H1 (cell line): ENCODE measurements around the gene SOX13. TPM values are rescaled to one million over a fixed set of nuclear protein-coding genes. Genes with fewer than 3 reads are reported as not detected.

ENCODE experiments used
- CTCF ChIA-PET: fragments of 300-600 bp; sonication (Branson Sonifier 250); formaldehyde crosslinking; loops from one replicate; lab custom pipeline; 2021; ENCODE audit not compliant: partially characterized antibody; lab: Charles Lee
- POLR2A ChIA-PET: fragments of 300-600 bp; sonication (Branson Sonifier 250); formaldehyde crosslinking; loops from one replicate; lab custom pipeline; 2021; ENCODE audit warnings: inconsistent platforms; ENCODE audit not compliant: partially characterized antibody; lab: Charles Lee
- DNase-seq, 2 experiments: peaks; one replicate each; pipeline versions ENCODE4 v3.0.0 to v3.0.0-alpha.2; 2010 to 2022; ENCODE audit warnings: low spot score in 2 of 2, low read depth in 1 of 2, mixed read lengths in 1 of 2
- FAIRE-seq: peaks from 2 replicates; lab custom pipeline; 2011; peaks lifted over from hg19 to GRCh38; lab: Jason Lieb, UNC
- H2AFZ ChIP-seq: 2 replicates; pipeline ENCODE4 v1.8.1; 2012; ENCODE audit warnings: low read length, inconsistent platforms
- H2AK5ac ChIP-seq: 2 replicates; pipeline ENCODE4 v1.6.1; 2013; ENCODE audit warnings: low read depth, low read length
- H2BK120ac ChIP-seq: replicated peaks from 2 replicates; pipeline ENCODE3; 2013; ENCODE audit warnings: low read depth, low read length, inconsistent platforms
- H2BK12ac ChIP-seq: 2 replicates; pipeline ENCODE4 v1.6.1; 2013; ENCODE audit warnings: low read depth, low read length
- H2BK15ac ChIP-seq: 2 replicates; pipeline ENCODE4 v1.6.1; 2013; ENCODE audit warnings: low read length
- H2BK20ac ChIP-seq: 2 replicates; pipeline ENCODE4 v1.6.1; 2013; ENCODE audit warnings: low read length
- H2BK5ac ChIP-seq: 2 replicates; pipeline ENCODE4 v1.6.1; 2013; ENCODE audit warnings: low read depth, low read length
- H3K14ac ChIP-seq: 2 replicates; pipeline ENCODE4 v1.6.1; 2013; ENCODE audit warnings: inconsistent platforms; ENCODE audit not compliant: insufficient read length
- H3K18ac ChIP-seq: 2 replicates; pipeline ENCODE4 v1.6.1; 2013; ENCODE audit warnings: low read length; ENCODE audit errors: extremely low read depth
- H3K23ac ChIP-seq: 2 replicates; pipeline ENCODE4 v1.6.1; 2013; ENCODE audit warnings: inconsistent platforms; ENCODE audit not compliant: insufficient read length
- H3K23me2 ChIP-seq: 2 replicates; pipeline ENCODE4 v1.6.1; 2013; ENCODE audit warnings: low read depth, low read length
- H3K27ac ChIP-seq: 2 replicates; pipeline ENCODE4 v1.6.1; 2011; ENCODE audit warnings: low read depth, low read length, inconsistent platforms
- H3K27me3 ChIP-seq, 4 experiments: replicated peaks in 1 of 4; 1 replicate in 1 of 4; 2 replicates in 3 of 4; pipeline versions ENCODE4 v1.6.1 to v1.8.1; 2011 to 2013; ENCODE audit warnings: low read length in 3 of 4, mild to moderate bottlenecking in 3 of 4, inconsistent platforms in 2 of 4, mixed read lengths in 2 of 4, moderate library complexity in 1 of 4; ENCODE audit not compliant: control insufficient read depth in 3 of 4, insufficient read depth in 3 of 4; ENCODE audit errors: extremely low read depth in 1 of 4
- H3K36me3 ChIP-seq, 4 experiments: 2 replicates each; pipeline versions ENCODE4 v1.6.1 to v1.8.1; 2011 to 2013; ENCODE audit warnings: mild to moderate bottlenecking in 4 of 4, low read length in 3 of 4, moderate library complexity in 2 of 4, control low read depth in 1 of 4, inconsistent platforms in 1 of 4; ENCODE audit not compliant: insufficient read depth in 4 of 4, control insufficient read depth in 2 of 4
- H3K4ac ChIP-seq: replicated peaks from 2 replicates; pipeline ENCODE3; 2013; ENCODE audit warnings: low read length, low read depth, mixed read lengths, inconsistent platforms; ENCODE audit not compliant: insufficient read length
- H3K4me1 ChIP-seq, 4 experiments: replicated peaks in 1 of 4; 1 replicate in 1 of 4; 2 replicates in 3 of 4; pipeline versions ENCODE4 v1.6.1 to v1.8.1; 2011 to 2013; ENCODE audit warnings: low read length in 3 of 4, inconsistent platforms in 2 of 4, mixed read lengths in 1 of 4; ENCODE audit not compliant: insufficient read depth in 4 of 4, control insufficient read depth in 3 of 4
- H3K4me2 ChIP-seq, 2 experiments: 2 replicates each; pipeline versions ENCODE4 v1.6.1 to v1.8.1; 2011 to 2013; ENCODE audit warnings: low read depth in 2 of 2, low read length in 2 of 2, control low read depth in 1 of 2, inconsistent platforms in 1 of 2, mild to moderate bottlenecking in 1 of 2; ENCODE audit not compliant: insufficient read depth in 1 of 2
- H3K4me3 ChIP-seq, 4 experiments: fragments of 200-600, 300-600 bp in 1 of 4; sonication (generic), shearing (Covaris generic), sonication (Bioruptor Twin) in 1 of 4; 2 replicates each; pipeline versions ENCODE4 v1.5.1 to v1.8.1; 2011 to 2016; ENCODE audit warnings: low read length in 4 of 4, low read depth in 3 of 4, control low read depth in 2 of 4, inconsistent platforms in 2 of 4, mild to moderate bottlenecking in 2 of 4, mixed read lengths in 1 of 4, moderate library complexity in 1 of 4; ENCODE audit not compliant: insufficient read depth in 2 of 4; ENCODE audit errors: extremely low read depth in 1 of 4
- H3K56ac ChIP-seq: replicated peaks from 2 replicates; pipeline ENCODE3; 2013; ENCODE audit warnings: low read depth, mild to moderate bottlenecking, mixed read lengths, low read length, inconsistent platforms; ENCODE audit not compliant: insufficient read length
- H3K79me1 ChIP-seq: 2 replicates; pipeline ENCODE4 v1.6.1; 2013; ENCODE audit warnings: low read depth, low read length, control low read depth
- H3K79me2 ChIP-seq, 2 experiments: 2 replicates each; pipeline versions ENCODE4 v1.6.1 to v1.8.1; 2012 to 2013; ENCODE audit warnings: low read length in 2 of 2, mild to moderate bottlenecking in 2 of 2, inconsistent platforms in 1 of 2; ENCODE audit not compliant: insufficient read depth in 2 of 2, control insufficient read depth in 1 of 2
- H3K9ac ChIP-seq, 4 experiments: replicated peaks in 1 of 4; 1 replicate in 1 of 4; 2 replicates in 3 of 4; pipeline versions ENCODE4 v1.6.1 to v1.8.1; 2011 to 2013; ENCODE audit warnings: low read depth in 3 of 4, low read length in 3 of 4, control low read depth in 2 of 4, mild to moderate bottlenecking in 2 of 4, moderate library complexity in 2 of 4, inconsistent platforms in 1 of 4; ENCODE audit errors: extremely low read depth in 1 of 4
- H3K9me3 ChIP-seq, 2 experiments: 2 replicates each; pipeline versions ENCODE4 v1.6.1 to v1.8.1; 2012 to 2013; ENCODE audit warnings: mild to moderate bottlenecking in 2 of 2, moderate library complexity in 2 of 2, control low read depth in 1 of 2, inconsistent platforms in 1 of 2, low read depth in 1 of 2, low read length in 1 of 2, mixed read lengths in 1 of 2; ENCODE audit not compliant: insufficient read depth in 2 of 2
- H4K20me1 ChIP-seq, 2 experiments: replicated peaks in 1 of 2; 2 replicates each; pipeline versions ENCODE3 to v1.8.1; 2011 to 2013; ENCODE audit warnings: inconsistent platforms in 2 of 2, low read length in 2 of 2, mild to moderate bottlenecking in 1 of 2; ENCODE audit not compliant: insufficient read depth in 2 of 2, control insufficient read depth in 1 of 2
- H4K5ac ChIP-seq: 2 replicates; pipeline ENCODE4 v1.6.1; 2013; ENCODE audit warnings: low read length, low read depth, mixed read lengths, inconsistent platforms; ENCODE audit not compliant: insufficient read length
- H4K8ac ChIP-seq: 2 replicates; pipeline ENCODE4 v1.8.0; 2013; ENCODE audit warnings: mild to moderate bottlenecking, moderate library complexity, low read length, inconsistent platforms; ENCODE audit not compliant: insufficient read depth; ENCODE audit errors: extremely low read depth
- H4K91ac ChIP-seq: replicated peaks from 2 replicates; pipeline ENCODE3; 2013; ENCODE audit warnings: low read length, mixed read lengths, inconsistent platforms; ENCODE audit not compliant: insufficient read length
- ASH2L ChIP-seq: fragments of 200-600, 300-600 bp; sonication (generic); IDR thresholded peaks from one replicate; pipeline ENCODE4 v1.7.1; 2017; ENCODE audit warnings: low read length
- CBX5 ChIP-seq: fragments of 300-800, 300-1000 bp; sonication (generic); IDR thresholded peaks from 2 replicates; pipeline ENCODE4 v1.7.1; 2016; ENCODE audit warnings: antibody characterized with exemption, low read length, low read depth
- CTCF ChIP-seq, 3 experiments: IDR thresholded peaks; 1 replicate in 2 of 3; 2 replicates in 1 of 3; pipeline versions ENCODE4 v1.5.1 to v1.6.1; 2011; ENCODE audit warnings: low read length in 3 of 3, mild to moderate bottlenecking in 3 of 3, inconsistent platforms in 2 of 3, low read depth in 1 of 3, moderate library complexity in 1 of 3; ENCODE audit not compliant: insufficient read depth in 1 of 3; ENCODE audit errors: control extremely low read depth in 1 of 3
- RAD21 ChIP-seq, 2 experiments: IDR thresholded peaks in 1 of 2; conservative IDR thresholded peaks in 1 of 2; 2 replicates each; pipeline ENCODE4 v1.6.1; 2011; ENCODE audit warnings: low read depth in 2 of 2, low read length in 2 of 2, improper control_type of control experiment in 1 of 2, inconsistent platforms in 1 of 2, mild to moderate bottlenecking in 1 of 2, moderate library complexity in 1 of 2
- SIN3A ChIP-seq, 2 experiments: IDR thresholded peaks in 1 of 2; conservative IDR thresholded peaks in 1 of 2; 2 replicates each; pipeline ENCODE4 v1.6.1; 2011 to 2012; ENCODE audit warnings: low read length in 2 of 2, improper control_type of control experiment in 1 of 2, low read depth in 1 of 2, mild to moderate bottlenecking in 1 of 2
- WGBS, 2 experiments: shearing (Covaris generic) in 1 of 2; methylation state at CpG; one replicate each; pipeline versions ENCODE4 v1.1.6 to v1.1.7; 2013 to 2015; ENCODE audit warnings: low lambda C conversion rate in 2 of 2, mixed read lengths in 2 of 2, inconsistent platforms in 1 of 2, low coverage in 1 of 2, missing lambda C conversion rate in 1 of 2; ENCODE audit not compliant: insufficient replicate concordance in 2 of 2, insufficient coverage in 1 of 2, insufficient read length in 1 of 2; ENCODE audit errors: extremely low coverage in 1 of 2, missing lambda C conversion rate in 1 of 2; 5-methylcytosine and 5-hydroxymethylcytosine counted together
- polyA plus RNA-seq, 7 experiments: library from polyadenylated mRNA; depleted of rRNA in 3 of 7; stranded (reverse) in 5 of 7; unstranded in 2 of 7; fragments of >200 nt in 5 of 7; fragments of 200-250 nt in 2 of 7; gene quantifications; 1 replicate in 5 of 7; 2 replicates in 1 of 7; 4 replicates in 1 of 7; pipeline versions ENCODE4 v1.2.1 to v1.2.3, GENCODE V29; 2011 to 2013; ENCODE audit warnings: missing spikeins in 2 of 7, mixed read lengths in 2 of 7
- total RNA-seq: library from RNA; stranded (reverse); fragmentation: NEBNext Ultra II Directional; extraction: Animal tissue kit (Norgen Biotek cat#: 25700); gene quantifications from 2 replicates; pipeline ENCODE4 v1.2.1, GENCODE V29; 2021

SOX13 gene
- total and polyA plus RNA-seq, 2 of the 8 experiments (the other 6 are each of a cell fraction or from before 2014, with no cell fraction given) = 113 to 173 TPM

GRCh38 chr1:204075139-204075521 lies 2.2 kb downstream of the SOX13 start:
- no peak overlapping the region for H3K56ac ChIP-seq
- H2BK5ac ChIP-seq = no peak overlapping the region
- TF ChIP-seq ASH2L (peak; percentile 34), RAD21 (IDR thresholded peaks at IDR 0.05 in 1 of 2, conservative IDR thresholded peaks at IDR 0.05 in 1 of 2; ENCODE audit: low read depth in 2 of 2, low read length in 2 of 2) (0 out of 4 replicates have a peak, but pooled peaks of 1 of the 2 experiments have one; percentile 7), CBX5 (no peak), SIN3A (conservative IDR thresholded peaks at IDR 0.05 in 1 of 2, IDR thresholded peaks at IDR 0.05 in 1 of 2; ENCODE audit: low read depth in 1 of 2, low read length in 2 of 2) (peak in 1 of 2 experiments; percentile 33; a peak in 1 of 4 replicates), CTCF (IDR thresholded peaks at IDR 0.05; ENCODE audit: control extremely low read depth in 1 of 3, insufficient read depth in 1 of 3, low read depth in 1 of 3, low read length in 3 of 3) (0 out of 4 replicates have a peak, but pooled peaks of 1 of the 3 experiments have one; percentile 0)
- H4K8ac ChIP-seq = peak overlapping the region; percentile 69; the same call in 1 of the 2 replicates
- peaks cover 13 to 40% (median 33%) of the 10 kb centered on the region in 4 experiments for H3K4me1 ChIP-seq
- peak overlapping the region in 3 of 4 experiments; percentile 59 to 70 (median 65); a peak in 6 of 7 replicates for H3K9ac ChIP-seq
- H3K23me2 ChIP-seq = peaks cover 27% of the 10 kb centered on the region
- H2BK120ac ChIP-seq = peak overlapping the region; percentile 48
- peak overlapping the region; percentile 86 to 95 for H3K4me2 ChIP-seq
- H4K91ac ChIP-seq = peak overlapping the region; percentile 61
- H3K79me2 ChIP-seq = peaks cover 34 to 55% of the 10 kb centered on the region in 2 experiments
- 7% methylated on average over 28 of the region's 31 CpGs; no CpG with 5 or more reads in 1 of the 2 experiments for WGBS, 2 experiments
- peak overlapping the region; percentile 84; the same call in 1 of the 2 replicates for H2BK12ac ChIP-seq
- no peak overlapping the region for H3K27ac ChIP-seq
- H2BK15ac ChIP-seq = peak overlapping the region; percentile 77; the same call in 1 of the 2 replicates
- FAIRE-seq (no peak), DNase-seq (no peak)
- H3K4ac ChIP-seq = peak overlapping the region; percentile 15
- no peak overlapping the region for H3K14ac ChIP-seq
- ChIA-PET CTCF (interaction anchor here (0.7 to 10.2 kb wide), 7 partner anchors 16 to 203 kb away, joined by 3 to 107 read pairs (median 5); no protein-coding TSS in a partner anchor), POLR2A (interaction anchor here (1.0 to 12.9 kb wide), 11 partner anchors 9 to 209 kb away, joined by 3 to 101 read pairs (median 7); no protein-coding TSS in a partner anchor)
- H4K20me1 ChIP-seq = peaks cover 7 to 26% of the 10 kb centered on the region in 2 experiments
- peaks cover 9% of the 10 kb centered on the region; the same call in 1 of the 2 replicates for H3K79me1 ChIP-seq
- H3K18ac ChIP-seq = peak overlapping the region; percentile 90
- H3K4me3 ChIP-seq = peak overlapping the region; percentile 90 to 98 (median 94)
- H2BK20ac ChIP-seq = peak overlapping the region; percentile 75; the same call in 1 of the 2 replicates
- no peak overlapping the region for H3K23ac ChIP-seq
- peak overlapping the region; percentile 11 for H4K5ac ChIP-seq
- H3K9me3 ChIP-seq = no peaks in the 10 kb centered on the region
- 0 out of 2 replicates have a peak overlapping the region, but pooled peaks have one; percentile 48 for H2AK5ac ChIP-seq
- no peaks in the 10 kb centered on the region for H3K36me3 ChIP-seq
- H2AFZ ChIP-seq = no peak overlapping the region
- no peaks in the 10 kb centered on the region for H3K27me3 ChIP-seq
